IMR-90 (cell line): ENCODE measurements around the gene FANK1. TPM values are rescaled to one million over a fixed set of nuclear protein-coding genes. Genes with fewer than 3 reads are reported as not detected.
A peak's percentile ranks its signal among the peaks of the same experiment; 100 is the strongest.

Experiments used
- ATAC-seq: fragments of 200-7000 bp; cut with Tn5 transposase; 2 replicates; pipeline ENCODE4 v1.9.1; 2020; ENCODE audit warnings: low read depth, mild to moderate bottlenecking, moderate library complexity
- BruUV-seq: library from RNA; stranded (reverse); fragments of 400-500 nt; replicated peaks from 2 replicates; lab custom pipeline; 2021; lab: Mats Ljungman, UMichigan
- CTCF ChIA-PET: fragments of 300-600 bp; formaldehyde crosslinking; extraction: SDS; loops from one replicate; lab custom pipeline; 2021; ENCODE audit warnings: antibody characterized with exemption; lab: Yijun Ruan, JAX
- POLR2A ChIA-PET: fragments of 300-600 bp; sonication (Branson Sonifier 250); formaldehyde crosslinking; loops from one replicate; lab custom pipeline; 2022; ENCODE audit warnings: antibody characterized with exemption; ENCODE audit not compliant: unreplicated experiment; lab: Charles Lee
- DNase-seq: peaks from one replicate; pipeline ENCODE4 v3.0.0; 2013
- H2AFZ ChIP-seq: replicated peaks from 2 replicates; pipeline ENCODE3; 2013; ENCODE audit warnings: low read length, mild to moderate bottlenecking; ENCODE audit not compliant: poor library complexity
- H2AK5ac ChIP-seq: 2 replicates; pipeline ENCODE4 v1.6.1; 2013; ENCODE audit warnings: low read depth, low read length, inconsistent platforms
- H2AK9ac ChIP-seq: replicated peaks from 2 replicates; pipeline ENCODE3; 2013; ENCODE audit warnings: mild to moderate bottlenecking, low read depth, low read length, moderate library complexity; ENCODE audit not compliant: poor library complexity
- H2BK120ac ChIP-seq: 2 replicates; pipeline ENCODE4 v1.6.1; 2013; ENCODE audit warnings: low read depth, low read length, inconsistent platforms
- H2BK15ac ChIP-seq: 3 replicates; pipeline ENCODE4 v1.6.1; 2013; ENCODE audit warnings: low read depth, low read length, inconsistent platforms
- H2BK20ac ChIP-seq: 2 replicates; pipeline ENCODE4 v1.6.1; 2013; ENCODE audit warnings: low read depth, mild to moderate bottlenecking, inconsistent platforms, low read length, moderate library complexity
- H2BK5ac ChIP-seq: 2 replicates; pipeline ENCODE4 v1.6.1; 2013; ENCODE audit warnings: mild to moderate bottlenecking, low read depth, low read length, inconsistent platforms; ENCODE audit not compliant: poor library complexity, severe bottlenecking
- H3K14ac ChIP-seq: replicated peaks from 2 replicates; pipeline ENCODE4 v1.6.1; 2013; ENCODE audit warnings: low read depth, low read length, inconsistent platforms
- H3K18ac ChIP-seq: 2 replicates; pipeline ENCODE4 v1.6.1; 2013; ENCODE audit warnings: low read depth, low read length, control low read depth
- H3K23ac ChIP-seq: 2 replicates; pipeline ENCODE4 v1.6.1; 2013; ENCODE audit warnings: low read depth, low read length, inconsistent platforms
- H3K27ac ChIP-seq: 2 replicates; pipeline ENCODE4 v1.5.1; 2013; ENCODE audit warnings: mild to moderate bottlenecking, control low read depth, low read length; ENCODE audit not compliant: insufficient read depth
- H3K27me3 ChIP-seq: 2 replicates; pipeline ENCODE4 v1.6.1; 2013; ENCODE audit warnings: low read length; ENCODE audit not compliant: control insufficient read depth, insufficient read depth
- H3K36me3 ChIP-seq: 2 replicates; pipeline ENCODE4 v1.6.1; 2013; ENCODE audit warnings: low read length, mixed read lengths; ENCODE audit not compliant: control insufficient read depth, insufficient read depth
- H3K4ac ChIP-seq: 2 replicates; pipeline ENCODE4 v1.6.1; 2013; ENCODE audit warnings: low read depth, low read length, inconsistent platforms
- H3K4me1 ChIP-seq: 2 replicates; pipeline ENCODE4 v1.6.1; 2013; ENCODE audit warnings: low read length, mixed read lengths; ENCODE audit not compliant: control insufficient read depth, insufficient read depth
- H3K4me2 ChIP-seq: 2 replicates; pipeline ENCODE4 v1.6.1; 2013; ENCODE audit warnings: low read depth, mild to moderate bottlenecking, control low read depth, low read length, moderate library complexity
- H3K4me3 ChIP-seq: 2 replicates; pipeline ENCODE4 v1.5.1; 2013; ENCODE audit warnings: low read depth, mild to moderate bottlenecking, control low read depth, low read length, moderate library complexity; ENCODE audit not compliant: insufficient read depth
- H3K56ac ChIP-seq: 2 replicates; pipeline ENCODE4 v1.6.1; 2013; ENCODE audit warnings: low read length, inconsistent platforms; ENCODE audit not compliant: insufficient read depth; ENCODE audit errors: extremely low read depth
- H3K79me1 ChIP-seq, 2 experiments: 2 replicates each; pipeline ENCODE4 v1.6.1; 2013; ENCODE audit warnings: low read length in 2 of 2, inconsistent platforms in 1 of 2, low read depth in 1 of 2
- H3K9ac ChIP-seq: 2 replicates; pipeline ENCODE4 v1.6.1; 2013; ENCODE audit warnings: low read depth, low read length, control low read depth
- H3K9me1 ChIP-seq: 2 replicates; pipeline ENCODE4 v1.6.1; 2013; ENCODE audit warnings: low read length, inconsistent platforms; ENCODE audit not compliant: insufficient read depth
- H3K9me3 ChIP-seq: 2 replicates; pipeline ENCODE4 v1.6.1; 2013; ENCODE audit warnings: low read length; ENCODE audit not compliant: control insufficient read depth, insufficient read depth
- H4K20me1 ChIP-seq: 2 replicates; pipeline ENCODE4 v1.6.1; 2013; ENCODE audit warnings: low read length, inconsistent platforms; ENCODE audit not compliant: insufficient read depth
- H4K5ac ChIP-seq: 2 replicates; pipeline ENCODE4 v1.6.1; 2013; ENCODE audit warnings: mild to moderate bottlenecking, low read depth, low read length, control low read depth
- H4K8ac ChIP-seq, 2 experiments: 2 replicates each; pipeline ENCODE4 v1.6.1; 2013; ENCODE audit warnings: low read depth in 2 of 2, low read length in 2 of 2, control low read depth in 1 of 2, inconsistent platforms in 1 of 2
- H4K91ac ChIP-seq: 2 replicates; pipeline ENCODE4 v1.6.1; 2013; ENCODE audit warnings: low read depth, low read length, inconsistent platforms; ENCODE audit not compliant: insufficient read depth
- CEBPB ChIP-seq: IDR thresholded peaks from 2 replicates; pipeline ENCODE4 v1.6.1; 2012; ENCODE audit warnings: low read depth, low read length, improper control_type of control experiment
- CHD1 ChIP-seq: IDR thresholded peaks from 2 replicates; pipeline ENCODE4 v1.6.1; 2012; ENCODE audit warnings: low read depth, low read length, improper control_type of control experiment
- ELK1 ChIP-seq: fragments of 150-350 bp; IDR thresholded peaks from 2 replicates; pipeline ENCODE4 v1.6.1; 2016; ENCODE audit warnings: low read depth, mild to moderate bottlenecking, low read length, moderate library complexity, borderline replicate concordance
- FOS ChIP-seq: fragments of 150-350 bp; IDR thresholded peaks from 2 replicates; pipeline ENCODE4 v1.6.1; 2016; ENCODE audit warnings: low read depth, low read length
- MAFK ChIP-seq: IDR thresholded peaks from 2 replicates; pipeline ENCODE4 v1.6.1; 2012; ENCODE audit warnings: low read depth, low read length, improper control_type of control experiment
- MAZ ChIP-seq: IDR thresholded peaks from 2 replicates; pipeline ENCODE4 v1.6.1; 2012; ENCODE audit warnings: low read depth, mild to moderate bottlenecking, low read length, improper control_type of control experiment, moderate library complexity, borderline replicate concordance
- RCOR1 ChIP-seq: IDR thresholded peaks from 2 replicates; pipeline ENCODE4 v1.6.1; 2012; ENCODE audit warnings: mild to moderate bottlenecking, low read length, improper control_type of control experiment; ENCODE audit not compliant: insufficient replicate concordance
- RFX5 ChIP-seq: IDR thresholded peaks from 2 replicates; pipeline ENCODE4 v1.8.0; 2012; ENCODE audit warnings: low read depth, mild to moderate bottlenecking, low read length, moderate library complexity
- WGBS, 2 experiments: methylation state at CpG; one replicate each; pipeline versions ENCODE4 v1.1.5 to v1.1.7; 2013; ENCODE audit warnings: missing lambda C conversion rate in 2 of 2; ENCODE audit not compliant: insufficient read length in 1 of 2; ENCODE audit errors: extremely low coverage in 2 of 2; 5-methylcytosine and 5-hydroxymethylcytosine counted together
- dilution Hi-C: fragments of 300-500 bp; cut with HindIII; formaldehyde crosslinking; loops from one replicate; pipeline ENCODE4 v1.14.3; 2018; ENCODE audit warnings: low sequenced_read_pairs; ENCODE audit not compliant: unreplicated experiment
- in situ Hi-C: fragments of 300-500 bp; cut with MboI; formaldehyde crosslinking; loops from 3 replicates; pipeline ENCODE4 v1.14.3; 2019; ENCODE audit warnings: low sequenced_read_pairs, inconsistent platforms, mixed read lengths
- intact Hi-C: fragments of 100-400 bp; cut with micrococcal nuclease; formaldehyde crosslinking; loops from 2 replicates; pipeline ENCODE4 v1.10.0; 2022
- polyA plus RNA-seq, 3 experiments: library from polyadenylated mRNA; depleted of rRNA; stranded (reverse); fragments of >200 nt; gene quantifications; 2 replicates each; pipeline ENCODE4 v1.2.3, GENCODE V29; 2012; ENCODE audit warnings: low replicate concordance in 1 of 3
- total RNA-seq: library from RNA; depleted of rRNA; stranded (reverse); fragments of >200 nt; gene quantifications from 2 replicates; pipeline ENCODE4 v1.2.3, GENCODE V29; 2012
- TF ChIP-seq, protein P1 (sequence below): conservative IDR thresholded peaks from 2 replicates; pipeline ENCODE4 v1.5.1; 2012; ENCODE audit warnings: mild to moderate bottlenecking, low read depth, low read length, improper control_type of control experiment

FANK1 gene
- total and polyA plus RNA-seq, 2 of the 4 experiments (the other 2 are of a cell fraction), result 0.90 to 2.2 TPM

GRCh38 chr10:125865120-125865519 lies 31.2 kb upstream of the FANK1 start:
- H3K79me1 ChIP-seq, result peaks cover 0 to 3% of the 10 kb centered on the region in 2 experiments; a peak in 2 of 4 replicates
- no peaks in the 10 kb centered on the region for H3K27me3 ChIP-seq
- BruUV-seq, result no TSS peak
- H3K4me3 ChIP-seq, result no peak overlapping the region
- intact Hi-C loops (loop anchor here (5.0 kb wide), 3 partner anchors 117 to 882 kb away; no protein-coding TSS in a partner anchor), dilution Hi-C loops (no loop called here), in situ Hi-C loops (no loop called here)
- H2BK5ac ChIP-seq, result no peak overlapping the region
- H4K91ac ChIP-seq, result no peak overlapping the region
- no peak overlapping the region for H3K18ac ChIP-seq
- H4K20me1 ChIP-seq, result peaks cover 4% of the 10 kb centered on the region; the same call in 1 of the 2 replicates
- no peak overlapping the region for H3K4me2 ChIP-seq
- H3K23ac ChIP-seq, result no peak overlapping the region
- H2BK120ac ChIP-seq, result no peak overlapping the region
- WGBS, 2 experiments, result 100% methylated on average over 1 of the region's 3 CpGs; no CpG with 5 or more reads in 1 of the 2 experiments
- no peak overlapping the region for H3K4ac ChIP-seq
- no peak overlapping the region for H4K8ac ChIP-seq
- no peaks in the 10 kb centered on the region for H3K9me3 ChIP-seq
- H3K36me3 ChIP-seq, result peaks cover 17% of the 10 kb centered on the region
- ChIA-PET POLR2A (no interaction called here), CTCF (interaction anchor here (0.6 to 0.7 kb wide), 3 partner anchors 25 to 508 kb away, joined by 3 read pairs; no protein-coding TSS in a partner anchor)
- no peak overlapping the region for H3K9ac ChIP-seq
- no peak overlapping the region for H2AK5ac ChIP-seq
- peaks cover 2% of the 10 kb centered on the region; the same call in 1 of the 2 replicates for H3K4me1 ChIP-seq
- H3K9me1 ChIP-seq, result peaks cover 2% of the 10 kb centered on the region; the same call in 1 of the 2 replicates
- no peak overlapping the region for H2AFZ ChIP-seq
- TF ChIP-seq, protein P1, sequence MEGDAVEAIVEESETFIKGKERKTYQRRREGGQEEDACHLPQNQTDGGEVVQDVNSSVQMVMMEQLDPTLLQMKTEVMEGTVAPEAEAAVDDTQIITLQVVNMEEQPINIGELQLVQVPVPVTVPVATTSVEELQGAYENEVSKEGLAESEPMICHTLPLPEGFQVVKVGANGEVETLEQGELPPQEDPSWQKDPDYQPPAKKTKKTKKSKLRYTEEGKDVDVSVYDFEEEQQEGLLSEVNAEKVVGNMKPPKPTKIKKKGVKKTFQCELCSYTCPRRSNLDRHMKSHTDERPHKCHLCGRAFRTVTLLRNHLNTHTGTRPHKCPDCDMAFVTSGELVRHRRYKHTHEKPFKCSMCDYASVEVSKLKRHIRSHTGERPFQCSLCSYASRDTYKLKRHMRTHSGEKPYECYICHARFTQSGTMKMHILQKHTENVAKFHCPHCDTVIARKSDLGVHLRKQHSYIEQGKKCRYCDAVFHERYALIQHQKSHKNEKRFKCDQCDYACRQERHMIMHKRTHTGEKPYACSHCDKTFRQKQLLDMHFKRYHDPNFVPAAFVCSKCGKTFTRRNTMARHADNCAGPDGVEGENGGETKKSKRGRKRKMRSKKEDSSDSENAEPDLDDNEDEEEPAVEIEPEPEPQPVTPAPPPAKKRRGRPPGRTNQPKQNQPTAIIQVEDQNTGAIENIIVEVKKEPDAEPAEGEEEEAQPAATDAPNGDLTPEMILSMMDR, result no peak
- TF ChIP-seq CHD1 (no peak), FOS (no peak), RCOR1 (no peak), RFX5 (no peak), ELK1 (no peak), MAZ (no peak), CEBPB (no peak), MAFK (peak; percentile 44)
- no peak overlapping the region for H2AK9ac ChIP-seq
- H2BK20ac ChIP-seq, result no peak overlapping the region
- no peak for ATAC-seq
- H4K5ac ChIP-seq, result no peak overlapping the region
- H3K27ac ChIP-seq, result no peak overlapping the region
- H2BK15ac ChIP-seq, result no peak overlapping the region
- no peak overlapping the region for H3K56ac ChIP-seq
- no peak for DNase-seq
- H3K14ac ChIP-seq, result no peak overlapping the region
